NT2/D1 (cell line): ENCODE data around the gene CACNA2D3.

Experiments
- YY1 ChIP-seq: IDR thresholded peaks from 2 replicates; pipeline ENCODE4 v1.6.1; 2011; ENCODE audit not compliant: insufficient read length, insufficient read depth
- ZNF274 ChIP-seq: IDR thresholded peaks from 2 replicates; pipeline ENCODE4 v1.6.1; 2011; ENCODE audit warnings: mild to moderate bottlenecking, low read depth, low read length

GRCh38 chr3:54841471-54841870, 719.1 kb downstream of the CACNA2D3 start:
- TF ChIP-seq ZNF274 = no peak
- TF ChIP-seq YY1 = no peak
